K562 (cell line): ENCODE results near the gene NOX5. TPM values are rescaled to one million over a fixed set of nuclear protein-coding genes. Genes with fewer than 3 reads are reported as not detected.

Source experiments
- GTF3C2 ChIP-seq: IDR thresholded peaks from 3 replicates; pipeline ENCODE4 v1.6.1; 2011; ENCODE audit warnings: borderline replicate concordance, mild to moderate bottlenecking, moderate library complexity; ENCODE audit not compliant: insufficient read length; ENCODE audit errors: extremely low read depth
- SMAD4 ChIP-seq: fragments of 250-450 bp; sonication (Bioruptor Pico); conservative IDR thresholded peaks from 2 replicates; pipeline ENCODE4 v1.8.0; 2021; ENCODE audit warnings: inconsistent platforms, mild to moderate bottlenecking, moderate library complexity
- polyA plus RNA-seq, 8 experiments: library from polyadenylated mRNA; depleted of rRNA in 4 of 8; stranded (reverse) in 5 of 8; unstranded in 3 of 8; fragments of >200 nt; fragmentation: Nextera tagmentation in 2 of 8; fragmentation: Illumina TruSeq in 1 of 8; extraction: Ambion mirVana in 2 of 8; extraction: Trizol in 1 of 8; gene quantifications; 2 replicates each; pipeline versions ENCODE4 v1.2.1 to v1.2.3, GENCODE V29; 2011 to 2014; ENCODE audit warnings: inconsistent platforms in 1 of 8, missing spikeins in 1 of 8
- total RNA-seq, 7 experiments: library from RNA; depleted of rRNA in 6 of 7; stranded (reverse); fragments of >200 nt in 6 of 7; fragmentation: Illumina TruSeq in 2 of 7; extraction: Trizol in 2 of 7; gene quantifications; 2 replicates each; pipeline versions ENCODE4 v1.2.1 to v1.2.3, GENCODE V29; 2011 to 2021; ENCODE audit warnings: low replicate concordance in 1 of 7
- TF ChIP-seq, protein P1 (sequence below): fragments of 450-650 bp; IDR thresholded peaks from 2 replicates; pipeline ENCODE4 v1.7.0; 2016; ENCODE audit warnings: borderline replicate concordance
- TF ChIP-seq, protein P2 (sequence below): fragments of 250-450 bp; sonication (Bioruptor Pico); IDR thresholded peaks from 2 replicates; pipeline ENCODE4 v1.4.0; 2020; ENCODE audit warnings: borderline replicate concordance

NOX5 gene
- total and polyA plus RNA-seq, 9 of the 15 experiments (the other 6 are each of a cell fraction or from before 2014, with no cell fraction given): 0.01 TPM; not detected in 8

DNA sequence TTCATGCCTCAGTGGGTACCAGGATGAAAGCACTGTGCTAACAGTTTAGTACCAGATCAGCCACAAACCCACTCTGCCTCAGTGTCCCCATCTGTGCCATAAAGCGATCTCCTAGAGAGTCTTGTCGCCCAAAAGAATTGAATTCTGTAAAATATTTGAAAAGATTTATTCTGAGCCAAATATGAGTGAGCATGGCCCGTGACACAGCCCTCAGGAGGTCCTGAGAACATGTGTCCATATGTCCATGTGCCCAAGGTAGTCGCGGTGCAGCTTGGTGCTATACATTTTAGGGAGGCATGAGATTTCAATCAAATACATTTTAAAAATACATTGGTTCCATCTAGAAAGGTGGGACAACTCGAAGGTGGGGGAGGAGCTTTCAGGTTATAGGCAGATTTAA is 15.4 kb upstream of the NOX5 start (continued):
- TF ChIP-seq, protein P1, sequence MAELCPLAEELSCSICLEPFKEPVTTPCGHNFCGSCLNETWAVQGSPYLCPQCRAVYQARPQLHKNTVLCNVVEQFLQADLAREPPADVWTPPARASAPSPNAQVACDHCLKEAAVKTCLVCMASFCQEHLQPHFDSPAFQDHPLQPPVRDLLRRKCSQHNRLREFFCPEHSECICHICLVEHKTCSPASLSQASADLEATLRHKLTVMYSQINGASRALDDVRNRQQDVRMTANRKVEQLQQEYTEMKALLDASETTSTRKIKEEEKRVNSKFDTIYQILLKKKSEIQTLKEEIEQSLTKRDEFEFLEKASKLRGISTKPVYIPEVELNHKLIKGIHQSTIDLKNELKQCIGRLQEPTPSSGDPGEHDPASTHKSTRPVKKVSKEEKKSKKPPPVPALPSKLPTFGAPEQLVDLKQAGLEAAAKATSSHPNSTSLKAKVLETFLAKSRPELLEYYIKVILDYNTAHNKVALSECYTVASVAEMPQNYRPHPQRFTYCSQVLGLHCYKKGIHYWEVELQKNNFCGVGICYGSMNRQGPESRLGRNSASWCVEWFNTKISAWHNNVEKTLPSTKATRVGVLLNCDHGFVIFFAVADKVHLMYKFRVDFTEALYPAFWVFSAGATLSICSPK: no peak
- TF ChIP-seq, protein P2, sequence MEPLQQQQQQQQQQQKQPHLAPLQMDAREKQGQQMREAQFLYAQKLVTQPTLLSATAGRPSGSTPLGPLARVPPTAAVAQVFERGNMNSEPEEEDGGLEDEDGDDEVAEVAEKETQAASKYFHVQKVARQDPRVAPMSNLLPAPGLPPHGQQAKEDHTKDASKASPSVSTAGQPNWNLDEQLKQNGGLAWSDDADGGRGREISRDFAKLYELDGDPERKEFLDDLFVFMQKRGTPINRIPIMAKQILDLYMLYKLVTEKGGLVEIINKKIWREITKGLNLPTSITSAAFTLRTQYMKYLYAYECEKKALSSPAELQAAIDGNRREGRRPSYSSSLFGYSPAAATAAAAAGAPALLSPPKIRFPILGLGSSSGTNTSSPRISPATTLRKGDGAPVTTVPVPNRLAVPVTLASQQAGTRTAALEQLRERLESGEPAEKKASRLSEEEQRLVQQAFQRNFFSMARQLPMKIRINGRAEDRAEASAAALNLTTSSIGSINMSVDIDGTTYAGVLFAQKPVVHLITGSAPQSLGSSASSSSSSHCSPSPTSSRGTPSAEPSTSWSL (CRISPR knock-in tag): no peak
- TF ChIP-seq GTF3C2: no peak
- TF ChIP-seq SMAD4 (CRISPR knock-in tag): no peak
